Mucosa of descending colon (tissue), 3 donors: ENCODE measurements around the gene ZMIZ1. TPM values are rescaled to one million over a fixed set of nuclear protein-coding genes. Genes with fewer than 3 reads are reported as not detected.

Source experiments
- ATAC-seq: fragments of 200-7000 bp; cut with Tn5 transposase; one replicate; pipeline ENCODE4 v1.9.1; 2020; ENCODE audit warnings: mild to moderate bottlenecking, moderate library complexity
- DNase-seq, 3 donors: peaks; one replicate each; pipeline ENCODE4 v3.0.0-alpha.2; 2020
- H3K36me3 ChIP-seq: fragments of 200-600 bp; one replicate; pipeline ENCODE4 v1.8.0; 2021; ENCODE audit warnings: low read depth, mild to moderate bottlenecking
- H3K4me1 ChIP-seq: fragments of 200-600 bp; one replicate; pipeline ENCODE4 v1.8.0; 2021; ENCODE audit warnings: low read depth, mild to moderate bottlenecking
- H3K4me3 ChIP-seq: fragments of 200-600 bp; one replicate; pipeline ENCODE4 v1.8.0; 2021; ENCODE audit warnings: mild to moderate bottlenecking
- H3K9me3 ChIP-seq: fragments of 200-600 bp; one replicate; pipeline ENCODE4 v1.8.0; 2021; ENCODE audit warnings: mild to moderate bottlenecking
- intact Hi-C, 2 donors: fragments of 100-400 bp; cut with DNase I in 1 of 2; cut with micrococcal nuclease in 1 of 2; formaldehyde crosslinking; loops; one replicate each; pipeline versions ENCODE4 v1.11.0 to v1.11.1; 2022; cut with DNase I, micrococcal nuclease
- total RNA-seq, 3 donors: library from RNA; stranded (reverse); fragmentation: NEBNext Ultra II Directional in 2 of 3; extraction: Animal tissue kit (Norgen Biotek cat#: 25700) in 2 of 3; gene quantifications; one replicate each; pipeline versions ENCODE4 v1.2.1 to v1.2.4, GENCODE V29; 2021 to 2023
- TF ChIP-seq, protein P1 (sequence below): fragments of 200-600 bp; IDR thresholded peaks from one replicate; pipeline ENCODE4 v1.8.0; 2022; ENCODE audit warnings: antibody characterized with exemption, mild to moderate bottlenecking
- donor health status: DM: no; HTN: no; CAD: no; lungs with moderate emphysema.
- donor health status: DM: no; HTN: no; CAD: no.
- donor health status: DM: no; HTN: yes; CAD: no.

ZMIZ1 gene
- total RNA-seq, 3 donors from 2014 or later, result 61.4 to 103 (median 89.1) TPM

- Histone ChIP-seq H3K9me3 (no peaks in the 10 kb centered on the region), H3K4me3 (no peak overlapping the region), H3K36me3 (no peaks in the 10 kb centered on the region), H3K4me1 (peaks cover under 1% of the 10 kb centered on the region)
- TF ChIP-seq, protein P1, sequence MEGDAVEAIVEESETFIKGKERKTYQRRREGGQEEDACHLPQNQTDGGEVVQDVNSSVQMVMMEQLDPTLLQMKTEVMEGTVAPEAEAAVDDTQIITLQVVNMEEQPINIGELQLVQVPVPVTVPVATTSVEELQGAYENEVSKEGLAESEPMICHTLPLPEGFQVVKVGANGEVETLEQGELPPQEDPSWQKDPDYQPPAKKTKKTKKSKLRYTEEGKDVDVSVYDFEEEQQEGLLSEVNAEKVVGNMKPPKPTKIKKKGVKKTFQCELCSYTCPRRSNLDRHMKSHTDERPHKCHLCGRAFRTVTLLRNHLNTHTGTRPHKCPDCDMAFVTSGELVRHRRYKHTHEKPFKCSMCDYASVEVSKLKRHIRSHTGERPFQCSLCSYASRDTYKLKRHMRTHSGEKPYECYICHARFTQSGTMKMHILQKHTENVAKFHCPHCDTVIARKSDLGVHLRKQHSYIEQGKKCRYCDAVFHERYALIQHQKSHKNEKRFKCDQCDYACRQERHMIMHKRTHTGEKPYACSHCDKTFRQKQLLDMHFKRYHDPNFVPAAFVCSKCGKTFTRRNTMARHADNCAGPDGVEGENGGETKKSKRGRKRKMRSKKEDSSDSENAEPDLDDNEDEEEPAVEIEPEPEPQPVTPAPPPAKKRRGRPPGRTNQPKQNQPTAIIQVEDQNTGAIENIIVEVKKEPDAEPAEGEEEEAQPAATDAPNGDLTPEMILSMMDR, result no peak
- intact Hi-C loops, result no loop called here
- no peak for ATAC-seq
- DNase-seq, result no peak
Measured at GRCh38 chr10:79171504-79171903, 102.7 kb downstream of the ZMIZ1 start.

GRCh38 chr10:79172881-79173280, 104.1 kb downstream of the ZMIZ1 start:
- no peak overlapping the region for H3K4me3 ChIP-seq
- intact Hi-C loops, result no loop called here
- DNase-seq (no peak), ATAC-seq (no peak)
- peaks cover 5% of the 10 kb centered on the region for H3K4me1 ChIP-seq
- H3K9me3 ChIP-seq, result no peaks in the 10 kb centered on the region
- TF ChIP-seq, protein P1, result no peak
- H3K36me3 ChIP-seq, result no peaks in the 10 kb centered on the region

- H3K4me3 ChIP-seq, result no peak overlapping the region
- peaks cover 8% of the 10 kb centered on the region for H3K4me1 ChIP-seq
- ATAC-seq (no peak), DNase-seq (no peak)
- intact Hi-C loops, result no loop called here
- no peaks in the 10 kb centered on the region for H3K9me3 ChIP-seq
- TF ChIP-seq, protein P1, result no peak
- H3K36me3 ChIP-seq, result no peaks in the 10 kb centered on the region
Measured at GRCh38 chr10:79173582-79174262, 105.0 kb downstream of the ZMIZ1 start.

- TF ChIP-seq, protein P1, result no peak
- Histone ChIP-seq H3K36me3 (no peaks in the 10 kb centered on the region), H3K9me3 (no peaks in the 10 kb centered on the region), H3K4me3 (no peak overlapping the region), H3K4me1 (peaks cover 8% of the 10 kb centered on the region)
- intact Hi-C loops, result no loop called here
- no peak for ATAC-seq
- no peak for DNase-seq
Measured at GRCh38 chr10:79176052-79176501, 107.3 kb downstream of the ZMIZ1 start.

DNA sequence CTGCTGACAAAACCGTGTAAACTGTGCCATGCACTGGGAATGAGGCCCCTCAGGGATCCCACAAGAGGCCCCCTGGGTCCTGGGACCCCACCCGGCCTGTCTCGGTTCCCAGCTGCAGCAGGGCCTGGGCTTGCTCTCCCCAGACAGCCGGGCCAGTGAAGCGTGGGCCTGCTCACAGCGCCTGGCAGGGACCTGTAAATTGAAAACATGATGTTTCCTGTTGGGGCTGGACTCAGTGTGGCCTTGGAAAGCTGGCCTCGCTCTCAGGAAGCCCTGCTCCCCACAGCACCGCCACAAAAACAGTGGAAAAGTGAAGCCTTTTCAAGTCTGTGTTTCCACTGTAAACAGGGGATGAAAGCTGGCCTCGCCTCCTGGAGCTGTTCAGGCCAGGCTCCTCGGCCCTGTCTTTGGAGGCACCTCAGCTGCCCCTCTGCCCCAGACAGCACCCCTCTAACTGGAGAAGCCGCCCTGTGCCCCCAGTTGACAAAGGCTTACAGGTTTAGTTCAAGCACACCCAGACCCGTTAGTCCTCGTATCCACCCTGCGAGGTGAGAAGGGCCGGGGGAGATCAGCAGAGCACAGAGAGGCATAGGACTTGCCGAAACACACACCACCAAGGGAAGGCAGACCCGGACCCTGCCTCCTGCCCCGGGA, 108.3 kb downstream of the ZMIZ1 start:
- no peak overlapping the region for H3K4me3 ChIP-seq
- H3K9me3 ChIP-seq, result no peaks in the 10 kb centered on the region
- TF ChIP-seq, protein P1, result no peak
- no peak for ATAC-seq
- peaks cover 8% of the 10 kb centered on the region for H3K4me1 ChIP-seq
- intact Hi-C loops, result no loop called here
- no peaks in the 10 kb centered on the region for H3K36me3 ChIP-seq
- no peak for DNase-seq
